HepG2 (cell line): ENCODE data around the gene PIM1. TPM values are rescaled to one million over a fixed set of nuclear protein-coding genes. Genes with fewer than 3 reads are reported as not detected.

Experiments
- AGO1 ChIP-seq: fragments of 200-400 bp; formaldehyde crosslinking; IDR thresholded peaks from 2 replicates; pipeline ENCODE4 v1.6.1; 2017; ENCODE audit warnings: mild to moderate bottlenecking, low read depth, low read length, moderate library complexity; ENCODE audit not compliant: poor library complexity, severe bottlenecking
- CBX1 ChIP-seq: IDR thresholded peaks from one replicate; pipeline ENCODE4 v1.6.1; 2016; ENCODE audit warnings: antibody characterized with exemption, low read depth
- CREB1 ChIP-seq, 2 experiments: fragments of 450-650 bp in 1 of 2; IDR thresholded peaks; 2 replicates each; pipeline ENCODE4 v1.6.1; 2016 to 2017; ENCODE audit warnings: control low read depth in 1 of 2, mild to moderate bottlenecking in 1 of 2, missing compliant biosample characterization in 1 of 2, missing genetic modification characterization in 1 of 2
- ETV6 ChIP-seq: sonication (generic); formaldehyde crosslinking; conservative IDR thresholded peaks from 2 replicates; pipeline ENCODE4 v1.4.0; 2020; ENCODE audit warnings: missing genetic modification reagents
- FOXJ3 ChIP-seq: sonication (generic); formaldehyde crosslinking; IDR thresholded peaks from 2 replicates; pipeline ENCODE4 v1.4.0; 2020; ENCODE audit warnings: missing genetic modification reagents, mild to moderate bottlenecking, borderline replicate concordance
- HHEX ChIP-seq: IDR thresholded peaks from 2 replicates; pipeline ENCODE4 v1.6.1; 2016; ENCODE audit warnings: control low read depth
- IKZF1 ChIP-seq: fragments of 450-650 bp; IDR thresholded peaks from 2 replicates; pipeline ENCODE4 v1.7.1; 2016
- KLF13 ChIP-seq: sonication (generic); formaldehyde crosslinking; IDR thresholded peaks from 2 replicates; pipeline ENCODE4 v1.4.0; 2020; ENCODE audit warnings: mild to moderate bottlenecking, missing genetic modification reagents
- LCORL ChIP-seq, 2 experiments: fragments of 450-650 bp in 1 of 2; sonication (generic) in 1 of 2; formaldehyde crosslinking in 1 of 2; IDR thresholded peaks; 2 replicates each; pipeline versions ENCODE4 v1.5.0 to v1.6.1; 2017 to 2020; ENCODE audit warnings: antibody characterized with exemption in 1 of 2, missing genetic modification reagents in 1 of 2
- MIER2 ChIP-seq: IDR thresholded peaks from 2 replicates; pipeline ENCODE4 v1.6.1; 2016; ENCODE audit warnings: missing biosample characterization, missing genetic modification reagents
- NFIC ChIP-seq: IDR thresholded peaks from 2 replicates; pipeline ENCODE4 v1.6.1; 2012; ENCODE audit warnings: mild to moderate bottlenecking, low read length, inconsistent platforms
- NONO ChIP-seq, 2 experiments: fragments of 450-650 bp in 1 of 2; sonication (generic) in 1 of 2; formaldehyde crosslinking in 1 of 2; IDR thresholded peaks in 1 of 2; conservative IDR thresholded peaks in 1 of 2; 2 replicates each; pipeline versions ENCODE4 v1.6.1 to v1.8.0; 2017 to 2022; ENCODE audit warnings: mild to moderate bottlenecking in 1 of 2, missing genetic modification reagents in 1 of 2, moderate library complexity in 1 of 2
- ZNF614 ChIP-seq: IDR thresholded peaks from 2 replicates; pipeline ENCODE4 v1.6.1; 2018; ENCODE audit warnings: missing biosample characterization, missing genetic modification reagents, inconsistent platforms, borderline replicate concordance
- polyA plus RNA-seq, 8 experiments: library from polyadenylated mRNA; depleted of rRNA in 3 of 8; stranded (reverse) in 7 of 8; unstranded in 1 of 8; fragments of >200 nt; fragmentation: Illumina TruSeq in 4 of 8; extraction: Trizol in 4 of 8; gene quantifications; 2 replicates each; pipeline versions ENCODE4 v1.2.1 to v1.2.3, GENCODE V29; 2011 to 2016; ENCODE audit warnings: low read depth in 4 of 8, missing spikeins in 1 of 8, mixed read lengths in 1 of 8; ENCODE audit not compliant: insufficient read depth in 1 of 8
- total RNA-seq, 5 experiments: library from RNA; depleted of rRNA; stranded (reverse); fragments of >200 nt; fragmentation: Illumina TruSeq; extraction: Trizol; gene quantifications; 2 replicates each; pipeline ENCODE4 v1.2.3, GENCODE V29; 2016; ENCODE audit warnings: low read depth in 1 of 5
- TF ChIP-seq, protein P1 (sequence below), 2 experiments: IDR thresholded peaks; 2 replicates each; pipeline ENCODE4 v1.6.1; 2011 to 2012; ENCODE audit warnings: low read length in 2 of 2, borderline replicate concordance in 1 of 2, low read depth in 1 of 2, mild to moderate bottlenecking in 1 of 2, moderate library complexity in 1 of 2
- TF ChIP-seq, protein P2 (sequence below): sonication (generic); formaldehyde crosslinking; IDR thresholded peaks from 2 replicates; pipeline ENCODE4 v1.4.0; 2020; ENCODE audit warnings: missing genetic modification reagents
- TF ChIP-seq, protein P3 (sequence below): conservative IDR thresholded peaks from 2 replicates; pipeline ENCODE4 v1.6.1; 2018; ENCODE audit warnings: missing genetic modification reagents

The PIM1 gene
- total and polyA plus RNA-seq, 2 of the 13 experiments (the other 11 are each of a cell fraction or from before 2014, with no cell fraction given) = 29.4 to 117 TPM

DNA sequence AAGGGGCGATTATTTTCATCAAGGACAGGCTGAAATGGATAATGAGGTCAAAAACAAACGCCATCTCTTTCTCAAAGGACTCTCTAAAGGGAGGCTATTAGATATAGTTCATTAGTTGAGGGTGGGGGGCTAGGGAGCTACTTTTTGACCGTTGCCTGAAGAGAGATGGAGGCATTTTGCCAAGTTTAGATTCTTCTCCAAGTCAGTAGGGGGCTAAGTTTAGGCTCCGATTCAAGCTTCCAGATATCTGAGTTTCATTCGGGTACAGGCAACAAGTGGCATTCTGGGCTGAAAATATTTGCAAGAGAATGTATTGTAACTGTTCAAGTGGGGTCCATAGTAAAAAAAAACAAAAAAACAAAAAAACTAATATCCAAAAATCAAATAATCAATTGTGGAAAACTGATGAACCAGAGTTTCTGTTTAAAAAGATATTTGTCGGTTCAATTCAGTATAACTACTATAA is 43.4 kb upstream of the PIM1 start (continued):
- no peak for TF ChIP-seq CBX1
- no peak for TF ChIP-seq KLF13
- 0 out of 2 replicates have a peak, but pooled peaks have one; percentile 40 for TF ChIP-seq ZNF614
- no peak for TF ChIP-seq NONO (IDR thresholded peaks at IDR 0.05)
- TF ChIP-seq NONO (CRISPR knock-in tag; conservative IDR thresholded peaks at IDR 0.05) = peak; percentile 6; the same call in 1 of the 2 replicates
- TF ChIP-seq, protein P1, sequence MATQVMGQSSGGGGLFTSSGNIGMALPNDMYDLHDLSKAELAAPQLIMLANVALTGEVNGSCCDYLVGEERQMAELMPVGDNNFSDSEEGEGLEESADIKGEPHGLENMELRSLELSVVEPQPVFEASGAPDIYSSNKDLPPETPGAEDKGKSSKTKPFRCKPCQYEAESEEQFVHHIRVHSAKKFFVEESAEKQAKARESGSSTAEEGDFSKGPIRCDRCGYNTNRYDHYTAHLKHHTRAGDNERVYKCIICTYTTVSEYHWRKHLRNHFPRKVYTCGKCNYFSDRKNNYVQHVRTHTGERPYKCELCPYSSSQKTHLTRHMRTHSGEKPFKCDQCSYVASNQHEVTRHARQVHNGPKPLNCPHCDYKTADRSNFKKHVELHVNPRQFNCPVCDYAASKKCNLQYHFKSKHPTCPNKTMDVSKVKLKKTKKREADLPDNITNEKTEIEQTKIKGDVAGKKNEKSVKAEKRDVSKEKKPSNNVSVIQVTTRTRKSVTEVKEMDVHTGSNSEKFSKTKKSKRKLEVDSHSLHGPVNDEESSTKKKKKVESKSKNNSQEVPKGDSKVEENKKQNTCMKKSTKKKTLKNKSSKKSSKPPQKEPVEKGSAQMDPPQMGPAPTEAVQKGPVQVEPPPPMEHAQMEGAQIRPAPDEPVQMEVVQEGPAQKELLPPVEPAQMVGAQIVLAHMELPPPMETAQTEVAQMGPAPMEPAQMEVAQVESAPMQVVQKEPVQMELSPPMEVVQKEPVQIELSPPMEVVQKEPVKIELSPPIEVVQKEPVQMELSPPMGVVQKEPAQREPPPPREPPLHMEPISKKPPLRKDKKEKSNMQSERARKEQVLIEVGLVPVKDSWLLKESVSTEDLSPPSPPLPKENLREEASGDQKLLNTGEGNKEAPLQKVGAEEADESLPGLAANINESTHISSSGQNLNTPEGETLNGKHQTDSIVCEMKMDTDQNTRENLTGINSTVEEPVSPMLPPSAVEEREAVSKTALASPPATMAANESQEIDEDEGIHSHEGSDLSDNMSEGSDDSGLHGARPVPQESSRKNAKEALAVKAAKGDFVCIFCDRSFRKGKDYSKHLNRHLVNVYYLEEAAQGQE (IDR thresholded peaks at IDR 0.05; ENCODE audit: borderline replicate concordance in 1 of 2, low read depth in 1 of 2, low read length in 2 of 2) = no peak
- no peak for TF ChIP-seq MIER2
- no peak for TF ChIP-seq HHEX (CRISPR knock-in tag)
- TF ChIP-seq IKZF1 = no peak
- no peak for TF ChIP-seq AGO1
- no peak for TF ChIP-seq FOXJ3 (CRISPR knock-in tag)
- TF ChIP-seq, protein P2, sequence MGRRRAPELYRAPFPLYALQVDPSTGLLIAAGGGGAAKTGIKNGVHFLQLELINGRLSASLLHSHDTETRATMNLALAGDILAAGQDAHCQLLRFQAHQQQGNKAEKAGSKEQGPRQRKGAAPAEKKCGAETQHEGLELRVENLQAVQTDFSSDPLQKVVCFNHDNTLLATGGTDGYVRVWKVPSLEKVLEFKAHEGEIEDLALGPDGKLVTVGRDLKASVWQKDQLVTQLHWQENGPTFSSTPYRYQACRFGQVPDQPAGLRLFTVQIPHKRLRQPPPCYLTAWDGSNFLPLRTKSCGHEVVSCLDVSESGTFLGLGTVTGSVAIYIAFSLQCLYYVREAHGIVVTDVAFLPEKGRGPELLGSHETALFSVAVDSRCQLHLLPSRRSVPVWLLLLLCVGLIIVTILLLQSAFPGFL (CRISPR knock-in tag) = no peak
- TF ChIP-seq NFIC = peak; percentile 49
- no peak for TF ChIP-seq ETV6
- TF ChIP-seq, protein P3, sequence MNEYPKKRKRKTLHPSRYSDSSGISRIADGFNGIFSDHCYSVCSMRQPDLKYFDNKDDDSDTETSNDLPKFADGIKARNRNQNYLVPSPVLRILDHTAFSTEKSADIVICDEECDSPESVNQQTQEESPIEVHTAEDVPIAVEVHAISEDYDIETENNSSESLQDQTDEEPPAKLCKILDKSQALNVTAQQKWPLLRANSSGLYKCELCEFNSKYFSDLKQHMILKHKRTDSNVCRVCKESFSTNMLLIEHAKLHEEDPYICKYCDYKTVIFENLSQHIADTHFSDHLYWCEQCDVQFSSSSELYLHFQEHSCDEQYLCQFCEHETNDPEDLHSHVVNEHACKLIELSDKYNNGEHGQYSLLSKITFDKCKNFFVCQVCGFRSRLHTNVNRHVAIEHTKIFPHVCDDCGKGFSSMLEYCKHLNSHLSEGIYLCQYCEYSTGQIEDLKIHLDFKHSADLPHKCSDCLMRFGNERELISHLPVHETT (CRISPR knock-in tag) = no peak
- no peak for TF ChIP-seq LCORL (IDR thresholded peaks at IDR 0.05)
- 0 out of 2 replicates have a peak, but pooled peaks have one; percentile 5 for TF ChIP-seq LCORL (CRISPR knock-in tag; IDR thresholded peaks at IDR 0.05)
- no peak for TF ChIP-seq CREB1 (IDR thresholded peaks at IDR 0.05)
- TF ChIP-seq CREB1 (CRISPR knock-in tag; IDR thresholded peaks at IDR 0.05) = peak; percentile 38; the same call in 1 of the 2 replicates
- TF ChIP-seq, all 625 proteins: peak for 12
